K562 (cell line): Measurements from ENCODE around the gene LAMA2. TPM values are rescaled to one million over a fixed set of nuclear protein-coding genes. Genes with fewer than 3 reads are reported as not detected.

Source experiments
- ATAC-seq: fragments of 200-7000 bp; cut with Tn5 transposase; 3 replicates; pipeline ENCODE4 v1.9.1; 2020; ENCODE audit warnings: moderate library complexity
- BruUV-seq: library from RNA; stranded (reverse); fragments of 400-500 nt; replicated peaks from 2 replicates; lab custom pipeline; 2021; lab: Mats Ljungman, UMichigan
- CTCF ChIA-PET: fragments of 300-600 bp; formaldehyde crosslinking; extraction: SDS; loops from one replicate; lab custom pipeline; 2021; ENCODE audit warnings: low intra/inter-chr PET ratio; lab: Yijun Ruan, JAX
- POLR2A ChIA-PET: fragments of 300-600, 350-650 bp; sonication (Branson Sonifier 250); formaldehyde crosslinking; extraction: SDS; loops from one replicate; lab custom pipeline; 2021; ENCODE audit warnings: antibody characterized with exemption, inconsistent platforms; lab: Yijun Ruan, JAX
- DNase-seq, 4 experiments: peaks; one replicate each; pipeline versions ENCODE4 v3.0.0 to v3.0.0-alpha.2; 2011 to 2018; ENCODE audit warnings: low spot score in 3 of 4, mixed read lengths in 3 of 4; ENCODE audit errors: extremely low read depth in 1 of 4
- FAIRE-seq: peaks from 2 replicates; lab custom pipeline; 2011; peaks lifted over from hg19 to GRCh38; lab: Jason Lieb, UNC
- H2AFZ ChIP-seq: 2 replicates; pipeline ENCODE4 v1.6.0; 2011; ENCODE audit warnings: low read depth, low read length, control low read depth, inconsistent platforms
- H3K27ac ChIP-seq: fragments of 200-600 bp; 3 replicates; pipeline ENCODE4 v1.8.0; 2011; ENCODE audit warnings: low read depth, mild to moderate bottlenecking, control low read depth, inconsistent platforms, low read length, moderate library complexity, mixed read lengths; ENCODE audit errors: extremely low read depth
- H3K27me3 ChIP-seq, 2 experiments: fragments of 300-600 bp in 1 of 2; 2 replicates in 1 of 2; 3 replicates in 1 of 2; pipeline versions ENCODE4 v1.6.0 to v1.8.0; 2011; ENCODE audit warnings: inconsistent platforms in 2 of 2, low read length in 2 of 2, mild to moderate bottlenecking in 1 of 2, mixed read lengths in 1 of 2, moderate library complexity in 1 of 2; ENCODE audit not compliant: control insufficient read depth in 2 of 2, insufficient read depth in 2 of 2
- H3K36me3 ChIP-seq: fragments of 300-600 bp; 3 replicates; pipeline ENCODE4 v1.8.0; 2011; ENCODE audit warnings: mild to moderate bottlenecking, low read length, inconsistent platforms; ENCODE audit not compliant: control insufficient read depth, insufficient read depth
- H3K4me1 ChIP-seq, 2 experiments: fragments of 200-600 bp in 1 of 2; replicated peaks in 1 of 2; 2 replicates in 1 of 2; 3 replicates in 1 of 2; pipeline versions ENCODE4 v1.5.1 to v1.8.0; 2011; ENCODE audit warnings: inconsistent platforms in 2 of 2, low read length in 2 of 2, mild to moderate bottlenecking in 1 of 2, mixed read lengths in 1 of 2, moderate library complexity in 1 of 2; ENCODE audit not compliant: control insufficient read depth in 2 of 2, insufficient read depth in 2 of 2
- H3K4me2 ChIP-seq: 2 replicates; pipeline ENCODE4 v1.6.1; 2011; ENCODE audit warnings: low read length, control low read depth, inconsistent platforms, mixed read lengths; ENCODE audit not compliant: insufficient read depth
- H3K4me3 ChIP-seq: fragments of 200-600 bp; sonication (generic), shearing (Covaris generic); 2 replicates; pipeline ENCODE4 v1.5.1; 2016; ENCODE audit warnings: control low read depth, inconsistent platforms
- H3K79me2 ChIP-seq: fragments of 200-600 bp; 3 replicates; pipeline ENCODE4 v1.8.0; 2011; ENCODE audit warnings: low read length, inconsistent platforms; ENCODE audit not compliant: control insufficient read depth, insufficient read depth
- H3K9ac ChIP-seq, 2 experiments: 2 replicates each; pipeline versions ENCODE4 v1.6.0 to v1.6.1; 2011; ENCODE audit warnings: low read depth in 2 of 2, low read length in 2 of 2, control low read depth in 1 of 2, inconsistent platforms in 1 of 2, mild to moderate bottlenecking in 1 of 2, mixed read lengths in 1 of 2; ENCODE audit not compliant: insufficient read depth in 1 of 2
- H3K9me1 ChIP-seq: one replicate; pipeline ENCODE4 v1.6.0; 2011; ENCODE audit warnings: inconsistent platforms, mild to moderate bottlenecking, low read length, moderate library complexity; ENCODE audit not compliant: control insufficient read depth, insufficient read depth
- H3K9me3 ChIP-seq: replicated peaks from 2 replicates; pipeline ENCODE4 v1.5.1; 2011; ENCODE audit warnings: low read depth, low read length, inconsistent platforms; ENCODE audit not compliant: control insufficient read depth, insufficient read depth
- H4K20me1 ChIP-seq: replicated peaks from 2 replicates; pipeline ENCODE4 v1.6.1; 2011; ENCODE audit warnings: low read length, inconsistent platforms, mixed read lengths; ENCODE audit not compliant: control insufficient read depth, insufficient read depth
- CGGBP1 ChIP-seq: fragments of 250-450 bp; sonication (Bioruptor Pico); IDR thresholded peaks from 2 replicates; pipeline ENCODE4 v1.9.0; 2021; ENCODE audit warnings: mild to moderate bottlenecking
- CTCF ChIP-seq, 3 experiments: IDR thresholded peaks in 2 of 3; conservative IDR thresholded peaks in 1 of 3; 2 replicates each; pipeline ENCODE4 v1.5.1; 2011 to 2012; ENCODE audit warnings: low read length in 3 of 3, mild to moderate bottlenecking in 3 of 3, control low read depth in 2 of 3, improper control_type of control experiment in 1 of 3, inconsistent platforms in 1 of 3, low read depth in 1 of 3, mixed read lengths in 1 of 3, moderate library complexity in 1 of 3; ENCODE audit not compliant: insufficient read depth in 2 of 3
- EP400 ChIP-seq: fragments of 450-650 bp; IDR thresholded peaks from 2 replicates; pipeline ENCODE4 v1.6.1; 2017; ENCODE audit warnings: antibody characterized with exemption, mild to moderate bottlenecking, moderate library complexity
- NKRF ChIP-seq: fragments of 450-650 bp; IDR thresholded peaks from 2 replicates; pipeline ENCODE4 v1.6.1; 2016; ENCODE audit warnings: borderline replicate concordance
- XRCC4 ChIP-seq: IDR thresholded peaks from one replicate; pipeline ENCODE4 v1.6.1; 2011; ENCODE audit not compliant: insufficient read depth, insufficient read length; ENCODE audit errors: extremely low read depth
- ZNF134 ChIP-seq: fragments of 250-450 bp; sonication (Bioruptor Pico); conservative IDR thresholded peaks from 2 replicates; pipeline ENCODE4 v1.4.0; 2020
- ZNF699 ChIP-seq: fragments of 250-450 bp; sonication (Bioruptor Pico); IDR thresholded peaks from 2 replicates; pipeline ENCODE4 v1.8.0; 2021; ENCODE audit warnings: mild to moderate bottlenecking, moderate library complexity; ENCODE audit not compliant: insufficient replicate concordance
- WGBS: fragments of 100-300 bp; shearing (Covaris generic); methylation state at CpG from one replicate; pipeline ENCODE4 v1.1.6; 2016; ENCODE audit warnings: low coverage, mixed read lengths; ENCODE audit not compliant: insufficient coverage; ENCODE audit errors: missing lambda C conversion rate; 5-methylcytosine and 5-hydroxymethylcytosine counted together
- in situ Hi-C: fragments of 300-500 bp; cut with MboI; formaldehyde crosslinking; loops from 4 replicates; pipeline ENCODE4 v1.15.0; 2018; ENCODE audit warnings: inconsistent platforms, mixed read lengths
- intact Hi-C: fragments of 100-400 bp; cut with micrococcal nuclease; formaldehyde crosslinking; loops from 2 replicates; pipeline ENCODE4 v1.14.2; 2022
- polyA plus RNA-seq, 8 experiments: library from polyadenylated mRNA; depleted of rRNA in 4 of 8; stranded (reverse) in 5 of 8; unstranded in 3 of 8; fragments of >200 nt; fragmentation: Nextera tagmentation in 2 of 8; fragmentation: Illumina TruSeq in 1 of 8; extraction: Ambion mirVana in 2 of 8; extraction: Trizol in 1 of 8; gene quantifications; 2 replicates each; pipeline versions ENCODE4 v1.2.1 to v1.2.3, GENCODE V29; 2011 to 2014; ENCODE audit warnings: inconsistent platforms in 1 of 8, missing spikeins in 1 of 8
- total RNA-seq, 7 experiments: library from RNA; depleted of rRNA in 6 of 7; stranded (reverse); fragments of >200 nt in 6 of 7; fragmentation: Illumina TruSeq in 2 of 7; extraction: Trizol in 2 of 7; gene quantifications; 2 replicates each; pipeline versions ENCODE4 v1.2.1 to v1.2.3, GENCODE V29; 2011 to 2021; ENCODE audit warnings: low replicate concordance in 1 of 7
- TF ChIP-seq, protein P1 (sequence below), 2 experiments: fragments of 150-350 bp in 1 of 2; IDR thresholded peaks; 2 replicates each; pipeline ENCODE4 v1.6.1; 2012 to 2016; ENCODE audit warnings: low read depth in 2 of 2, low read length in 2 of 2, mild to moderate bottlenecking in 1 of 2, moderate library complexity in 1 of 2

Gene LAMA2
- total and polyA plus RNA-seq, 9 of the 15 experiments (the other 6 are each of a cell fraction or from before 2014, with no cell fraction given): 0.04 to 1.5 (median 0.36) TPM

DNA sequence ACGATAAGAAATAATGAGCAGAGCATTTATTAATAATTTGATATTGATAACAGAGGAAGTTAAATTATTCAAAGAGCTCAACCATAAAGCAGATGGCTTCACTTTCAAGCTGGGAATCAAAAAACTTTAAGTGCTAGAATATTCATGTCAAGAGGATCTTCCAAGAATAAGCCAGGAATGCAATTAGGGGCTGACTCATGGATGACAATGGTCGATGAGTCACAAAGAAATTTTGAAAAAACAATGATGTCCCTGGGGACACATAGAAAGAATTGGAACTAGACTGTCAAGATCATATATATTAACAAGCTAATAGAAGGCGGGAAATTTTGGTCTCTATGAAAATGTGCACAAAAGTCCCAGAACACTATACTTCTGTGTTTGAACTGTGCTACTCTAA lies 304.1 kb downstream of the LAMA2 start:
- intact Hi-C loops: no loop called here
- H2AFZ ChIP-seq: no peak overlapping the region
- 0% methylated on average over 3 of the region's 3 CpGs for WGBS
- H3K27ac ChIP-seq: no peak overlapping the region
- no peak for ATAC-seq
- no peak for TF ChIP-seq EP400
- no peak for TF ChIP-seq CTCF (IDR thresholded peaks at IDR 0.05 in 2 of 3, conservative IDR thresholded peaks at IDR 0.05 in 1 of 3; ENCODE audit: insufficient read depth in 2 of 3, low read depth in 1 of 3, low read length in 3 of 3)
- TF ChIP-seq ZNF699 (CRISPR knock-in tag): no peak
- no peak for TF ChIP-seq XRCC4
- no peak for TF ChIP-seq CGGBP1
- TF ChIP-seq ZNF134 (CRISPR knock-in tag): no peak
- TF ChIP-seq, protein P1, sequence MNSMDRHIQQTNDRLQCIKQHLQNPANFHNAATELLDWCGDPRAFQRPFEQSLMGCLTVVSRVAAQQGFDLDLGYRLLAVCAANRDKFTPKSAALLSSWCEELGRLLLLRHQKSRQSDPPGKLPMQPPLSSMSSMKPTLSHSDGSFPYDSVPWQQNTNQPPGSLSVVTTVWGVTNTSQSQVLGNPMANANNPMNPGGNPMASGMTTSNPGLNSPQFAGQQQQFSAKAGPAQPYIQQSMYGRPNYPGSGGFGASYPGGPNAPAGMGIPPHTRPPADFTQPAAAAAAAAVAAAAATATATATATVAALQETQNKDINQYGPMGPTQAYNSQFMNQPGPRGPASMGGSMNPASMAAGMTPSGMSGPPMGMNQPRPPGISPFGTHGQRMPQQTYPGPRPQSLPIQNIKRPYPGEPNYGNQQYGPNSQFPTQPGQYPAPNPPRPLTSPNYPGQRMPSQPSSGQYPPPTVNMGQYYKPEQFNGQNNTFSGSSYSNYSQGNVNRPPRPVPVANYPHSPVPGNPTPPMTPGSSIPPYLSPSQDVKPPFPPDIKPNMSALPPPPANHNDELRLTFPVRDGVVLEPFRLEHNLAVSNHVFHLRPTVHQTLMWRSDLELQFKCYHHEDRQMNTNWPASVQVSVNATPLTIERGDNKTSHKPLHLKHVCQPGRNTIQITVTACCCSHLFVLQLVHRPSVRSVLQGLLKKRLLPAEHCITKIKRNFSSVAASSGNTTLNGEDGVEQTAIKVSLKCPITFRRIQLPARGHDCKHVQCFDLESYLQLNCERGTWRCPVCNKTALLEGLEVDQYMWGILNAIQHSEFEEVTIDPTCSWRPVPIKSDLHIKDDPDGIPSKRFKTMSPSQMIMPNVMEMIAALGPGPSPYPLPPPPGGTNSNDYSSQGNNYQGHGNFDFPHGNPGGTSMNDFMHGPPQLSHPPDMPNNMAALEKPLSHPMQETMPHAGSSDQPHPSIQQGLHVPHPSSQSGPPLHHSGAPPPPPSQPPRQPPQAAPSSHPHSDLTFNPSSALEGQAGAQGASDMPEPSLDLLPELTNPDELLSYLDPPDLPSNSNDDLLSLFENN (IDR thresholded peaks at IDR 0.05; ENCODE audit: low read depth in 2 of 2, low read length in 2 of 2): no peak
- TF ChIP-seq NKRF: no peak
- POLR2A ChIA-PET: no interaction called here
- no peak overlapping the region for H3K4me3 ChIP-seq
- H3K9ac ChIP-seq: no peak overlapping the region
- BruUV-seq: no TSS peak
- H3K4me2 ChIP-seq: no peak overlapping the region
- in situ Hi-C loops: no loop called here
- H3K9me3 ChIP-seq: no peaks in the 10 kb centered on the region
- no peaks in the 10 kb centered on the region for H3K27me3 ChIP-seq
- no peaks in the 10 kb centered on the region for H3K36me3 ChIP-seq
- no peaks in the 10 kb centered on the region for H3K79me2 ChIP-seq
- no peaks in the 10 kb centered on the region for H4K20me1 ChIP-seq
- no peak for DNase-seq
- CTCF ChIA-PET: no interaction called here
- H3K9me1 ChIP-seq: no peaks in the 10 kb centered on the region
- no peak for FAIRE-seq
- H3K4me1 ChIP-seq: no peaks in the 10 kb centered on the region
